NCI-H187 (cell line): ENCODE measurements around the gene TPX2.

ENCODE experiments used
- DNase-seq, 2 experiments: peaks; one replicate each; lab custom pipeline; 2025; lab: John Stamatoyannopoulos, UW

TPX2 gene, protein sequence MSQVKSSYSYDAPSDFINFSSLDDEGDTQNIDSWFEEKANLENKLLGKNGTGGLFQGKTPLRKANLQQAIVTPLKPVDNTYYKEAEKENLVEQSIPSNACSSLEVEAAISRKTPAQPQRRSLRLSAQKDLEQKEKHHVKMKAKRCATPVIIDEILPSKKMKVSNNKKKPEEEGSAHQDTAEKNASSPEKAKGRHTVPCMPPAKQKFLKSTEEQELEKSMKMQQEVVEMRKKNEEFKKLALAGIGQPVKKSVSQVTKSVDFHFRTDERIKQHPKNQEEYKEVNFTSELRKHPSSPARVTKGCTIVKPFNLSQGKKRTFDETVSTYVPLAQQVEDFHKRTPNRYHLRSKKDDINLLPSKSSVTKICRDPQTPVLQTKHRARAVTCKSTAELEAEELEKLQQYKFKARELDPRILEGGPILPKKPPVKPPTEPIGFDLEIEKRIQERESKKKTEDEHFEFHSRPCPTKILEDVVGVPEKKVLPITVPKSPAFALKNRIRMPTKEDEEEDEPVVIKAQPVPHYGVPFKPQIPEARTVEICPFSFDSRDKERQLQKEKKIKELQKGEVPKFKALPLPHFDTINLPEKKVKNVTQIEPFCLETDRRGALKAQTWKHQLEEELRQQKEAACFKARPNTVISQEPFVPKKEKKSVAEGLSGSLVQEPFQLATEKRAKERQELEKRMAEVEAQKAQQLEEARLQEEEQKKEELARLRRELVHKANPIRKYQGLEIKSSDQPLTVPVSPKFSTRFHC

DNA sequence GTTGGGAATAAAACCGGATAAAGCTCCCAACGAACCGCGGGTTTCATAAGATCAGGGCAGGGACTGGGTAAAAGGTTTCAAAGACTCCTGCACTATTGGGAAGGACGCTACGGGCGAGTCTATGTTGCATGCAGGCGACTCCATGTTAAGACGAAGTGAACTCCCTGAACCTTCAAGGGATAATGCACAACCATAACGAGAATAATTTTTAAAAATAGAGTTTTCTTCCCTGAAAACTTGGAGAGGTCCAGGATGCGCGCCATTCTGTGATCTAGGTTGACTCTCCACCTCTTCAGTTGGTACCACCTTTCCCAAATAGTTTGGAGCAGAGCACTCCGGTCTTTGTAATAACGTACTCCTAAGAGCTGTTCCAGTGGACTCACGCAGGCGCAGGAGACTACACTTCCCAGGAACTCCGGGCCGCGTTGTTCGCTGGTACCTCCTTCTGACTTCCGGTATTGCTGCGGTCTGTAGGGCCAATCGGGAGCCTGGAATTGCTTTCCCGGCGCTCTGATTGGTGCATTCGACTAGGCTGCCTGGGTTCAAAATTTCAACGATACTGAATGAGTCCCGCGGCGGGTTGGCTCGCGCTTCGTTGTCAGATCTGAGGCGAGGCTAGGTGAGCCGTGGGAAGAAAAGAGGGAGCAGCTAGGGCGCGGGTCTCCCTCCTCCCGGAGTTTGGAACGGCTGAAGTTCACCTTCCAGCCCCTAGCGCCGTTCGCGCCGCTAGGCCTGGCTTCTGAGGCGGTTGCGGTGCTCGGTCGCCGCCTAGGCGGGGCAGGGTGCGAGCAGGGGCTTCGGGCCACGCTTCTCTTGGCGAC is at the start of gene TPX2:
Gene TPX2, plus strand, starts transcription at position 562 of the 821 bp plus-strand sequence. CDS start 18,187 bp downstream, outside the sequence.
- DNase-seq = peak; percentile 74 to 95

DNA sequence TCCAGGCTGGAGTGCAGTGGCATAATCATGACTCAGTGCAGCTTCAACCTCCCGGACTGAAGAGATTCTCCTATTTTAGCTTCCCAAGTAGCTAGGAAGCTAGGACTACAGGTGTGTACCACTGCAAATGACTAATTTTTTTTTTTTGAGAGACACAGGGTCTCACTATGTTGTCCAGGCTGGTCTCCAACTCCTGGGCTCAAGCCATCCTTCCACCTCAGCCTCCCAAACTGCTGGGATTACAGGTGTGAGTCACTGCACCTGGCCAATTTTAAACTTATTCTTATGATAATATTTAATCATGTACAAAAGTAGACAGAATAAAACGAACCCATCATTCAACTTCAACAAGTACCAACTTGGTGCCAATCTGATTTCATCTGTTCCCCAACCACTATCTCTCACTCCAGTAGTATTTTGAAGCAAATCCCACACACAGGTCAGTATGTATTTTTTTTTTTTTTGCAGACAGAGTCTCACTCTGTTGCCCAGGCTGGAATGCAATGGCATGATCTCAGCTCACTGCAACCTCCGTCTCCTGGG is 48.9 kb upstream of the TPX2 start:
- DNase-seq = no peak

DNA sequence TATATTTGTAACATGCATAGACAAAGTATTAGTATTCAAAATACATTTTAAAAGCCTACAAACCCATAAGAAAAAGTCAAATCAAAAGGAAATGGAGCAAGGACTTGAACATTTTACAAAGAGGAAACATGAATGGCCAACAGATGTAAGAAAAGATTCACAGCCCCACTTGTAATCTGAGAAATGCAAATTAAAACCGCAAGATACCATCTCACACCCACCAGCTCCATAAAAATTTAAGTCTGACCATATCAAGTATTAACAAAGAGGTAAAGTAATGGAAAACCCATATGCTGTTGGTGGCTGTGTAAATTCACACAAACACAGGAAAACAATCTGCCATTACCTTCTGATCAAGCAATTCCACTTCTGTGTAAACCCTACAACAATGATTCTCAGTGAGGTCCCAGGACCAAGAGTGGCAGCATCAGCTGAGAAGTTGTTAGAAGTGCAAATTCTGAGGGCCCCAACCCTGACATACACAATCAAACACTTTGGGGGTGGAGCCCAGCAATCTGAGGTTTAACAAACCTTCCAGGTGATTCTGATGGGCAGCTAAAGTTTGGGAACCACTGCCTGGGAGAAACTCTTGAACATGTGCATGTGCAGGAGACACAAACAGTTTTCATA is 47.3 kb upstream of the TPX2 start:
- DNase-seq = no peak

DNA sequence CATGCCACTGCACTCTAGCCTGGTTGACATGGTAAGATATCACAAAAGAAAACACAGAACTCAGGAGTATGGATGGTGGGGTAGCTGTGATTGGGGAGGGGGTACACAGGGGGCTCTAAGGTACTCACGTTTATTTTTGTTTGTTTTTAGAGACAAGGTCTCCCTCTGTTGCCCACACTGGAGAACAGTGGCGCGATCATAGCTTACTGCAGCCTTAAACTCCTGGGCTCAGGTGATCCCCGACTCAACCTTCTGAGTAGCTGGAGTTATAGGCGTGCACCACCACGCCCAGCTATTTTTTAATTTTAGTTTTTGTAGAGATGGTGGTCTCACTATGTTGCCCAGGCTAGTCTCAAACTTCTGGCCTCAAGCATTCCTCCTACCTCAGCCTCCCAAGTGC is 45.7 kb upstream of the TPX2 start:
- no peak for DNase-seq

DNA sequence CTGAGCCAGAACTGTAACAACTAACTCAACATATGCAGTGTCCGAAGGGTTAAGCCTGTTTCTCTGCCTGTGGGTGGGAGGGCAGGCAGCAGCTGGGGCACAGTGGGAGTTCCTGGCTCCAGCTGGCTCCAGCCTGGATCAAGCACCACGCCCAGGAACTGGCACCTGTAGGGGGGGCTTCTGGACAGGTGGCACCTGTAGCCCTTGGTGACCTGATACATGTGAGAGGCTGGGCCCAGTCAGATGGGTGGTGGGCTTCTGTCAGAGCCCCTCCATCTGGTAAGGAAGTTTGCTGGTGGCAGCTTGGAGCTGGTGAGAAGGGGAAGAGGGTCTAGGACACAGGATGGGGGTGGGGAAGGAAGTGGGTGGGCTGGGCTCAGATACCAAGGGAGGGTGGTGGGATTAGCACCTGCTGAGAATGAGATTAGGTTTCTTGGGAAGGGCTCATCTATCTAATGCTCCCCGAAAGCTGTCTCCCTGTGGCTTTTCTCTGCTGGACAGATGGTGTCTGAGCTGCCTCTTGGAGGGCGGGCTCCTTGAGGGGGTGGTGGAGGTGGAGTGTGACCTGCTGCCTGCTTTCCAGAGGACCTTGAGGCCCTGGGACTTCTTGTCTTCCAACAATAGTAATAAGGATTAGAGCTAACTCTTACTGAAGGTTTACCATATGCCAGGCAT is 45.0 kb upstream of the TPX2 start:
- DNase-seq = no peak

DNA sequence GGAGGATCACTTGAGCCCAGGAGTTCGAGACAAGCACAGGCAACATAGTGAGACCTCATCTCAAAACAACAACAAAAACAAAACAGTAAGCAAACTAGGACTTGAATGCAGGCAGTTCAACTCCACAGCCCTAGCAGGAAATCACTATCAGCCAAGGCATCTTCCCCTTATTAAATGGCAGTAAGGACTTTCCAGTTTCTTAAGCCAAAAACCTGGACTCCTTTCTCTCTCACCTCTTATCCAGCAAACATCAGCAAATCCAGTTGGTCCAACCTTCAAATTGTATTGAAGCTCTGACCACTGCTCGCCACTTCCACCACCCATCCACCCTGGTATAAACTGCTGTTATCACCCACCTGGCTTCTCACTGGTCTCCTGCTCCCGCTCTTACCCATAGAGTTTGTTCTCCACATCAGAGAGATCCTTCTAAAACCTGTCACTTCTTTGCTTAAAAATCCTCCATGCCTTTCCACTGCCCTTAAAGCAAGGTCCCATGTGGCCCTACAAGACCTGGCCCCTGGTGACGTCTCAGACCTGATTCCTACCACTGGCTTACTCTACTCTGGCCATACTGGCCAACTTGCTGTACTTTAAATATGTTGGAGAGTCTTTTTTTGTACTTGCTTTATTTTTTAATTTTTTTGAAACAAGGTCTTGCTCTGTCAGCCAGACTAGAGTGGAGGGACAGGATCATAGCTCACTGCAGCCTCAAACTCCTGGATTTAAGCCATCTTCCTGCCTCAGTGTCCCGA is 44.1 kb upstream of the TPX2 start:
- no peak for DNase-seq

DNA sequence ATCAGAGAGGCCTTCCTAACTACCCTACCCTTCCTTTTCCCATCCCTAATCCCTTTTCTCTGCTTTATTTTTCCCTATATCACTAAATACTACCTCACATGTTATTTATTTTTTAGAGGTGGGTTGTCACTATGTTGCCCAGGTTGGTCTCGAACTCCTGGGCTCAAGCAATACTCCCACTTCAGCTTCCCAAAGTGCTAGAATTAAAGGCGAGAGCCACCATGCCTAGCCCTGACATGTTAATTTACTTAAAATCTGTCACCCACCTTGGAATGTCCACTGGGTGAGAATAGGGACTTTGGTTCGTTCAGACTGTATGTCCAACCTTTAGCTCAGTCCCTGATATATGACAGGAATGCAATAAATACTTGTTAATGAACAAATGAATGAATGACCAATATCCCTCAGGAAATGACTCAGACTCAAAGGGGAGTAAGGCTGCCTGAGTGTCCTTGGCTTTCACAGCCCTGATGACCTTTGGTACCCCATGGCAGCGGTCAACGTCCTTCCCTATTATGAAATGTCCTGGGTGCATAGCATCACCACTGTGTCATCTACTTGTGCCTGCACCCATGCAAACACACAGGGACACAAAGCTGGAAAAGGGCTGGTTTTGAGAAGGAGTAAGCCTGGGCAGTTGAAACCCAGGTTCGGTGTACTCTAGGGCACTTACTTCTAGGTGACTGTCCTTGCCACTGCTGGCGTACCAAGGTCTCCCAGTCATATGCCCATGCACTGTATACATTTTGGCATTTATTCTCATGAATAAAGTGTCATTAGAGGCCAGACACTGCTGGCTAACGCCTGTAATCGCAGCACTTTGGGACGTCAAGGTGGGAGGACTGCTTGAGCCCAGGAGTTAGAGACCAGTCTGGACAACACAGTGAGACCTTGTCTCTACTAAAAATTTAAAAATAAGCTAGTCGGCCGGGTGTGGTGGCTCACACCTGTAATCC is 43.0 kb upstream of the TPX2 start:
- DNase-seq = no peak

DNA sequence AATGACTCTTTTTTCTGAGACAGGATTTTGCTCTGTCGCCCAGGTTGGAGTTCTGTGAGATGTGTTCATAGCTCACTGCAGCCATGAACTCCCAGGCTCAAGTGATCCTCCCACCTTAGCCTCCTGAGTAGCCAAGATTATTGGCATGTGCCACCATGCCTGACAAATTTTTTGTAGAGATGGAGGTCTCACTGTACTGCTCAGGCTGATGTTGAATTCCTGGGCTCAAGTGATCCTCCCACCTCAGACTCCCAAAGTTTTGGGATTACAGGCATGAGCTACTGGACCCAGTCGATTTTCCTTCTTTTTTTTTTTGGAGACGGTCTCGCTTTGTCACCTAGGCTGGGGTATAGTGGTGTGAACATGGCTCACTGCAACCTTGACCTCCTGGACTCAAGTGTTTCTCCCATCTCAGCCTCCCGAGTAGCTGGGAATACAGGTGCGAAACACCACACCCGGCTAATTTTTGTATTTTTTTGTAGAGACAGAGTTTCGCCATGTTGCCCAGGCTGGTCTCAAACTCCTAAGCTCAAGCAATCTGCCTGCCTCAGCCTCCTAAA is 40.8 kb upstream of the TPX2 start:
- DNase-seq = no peak

DNA sequence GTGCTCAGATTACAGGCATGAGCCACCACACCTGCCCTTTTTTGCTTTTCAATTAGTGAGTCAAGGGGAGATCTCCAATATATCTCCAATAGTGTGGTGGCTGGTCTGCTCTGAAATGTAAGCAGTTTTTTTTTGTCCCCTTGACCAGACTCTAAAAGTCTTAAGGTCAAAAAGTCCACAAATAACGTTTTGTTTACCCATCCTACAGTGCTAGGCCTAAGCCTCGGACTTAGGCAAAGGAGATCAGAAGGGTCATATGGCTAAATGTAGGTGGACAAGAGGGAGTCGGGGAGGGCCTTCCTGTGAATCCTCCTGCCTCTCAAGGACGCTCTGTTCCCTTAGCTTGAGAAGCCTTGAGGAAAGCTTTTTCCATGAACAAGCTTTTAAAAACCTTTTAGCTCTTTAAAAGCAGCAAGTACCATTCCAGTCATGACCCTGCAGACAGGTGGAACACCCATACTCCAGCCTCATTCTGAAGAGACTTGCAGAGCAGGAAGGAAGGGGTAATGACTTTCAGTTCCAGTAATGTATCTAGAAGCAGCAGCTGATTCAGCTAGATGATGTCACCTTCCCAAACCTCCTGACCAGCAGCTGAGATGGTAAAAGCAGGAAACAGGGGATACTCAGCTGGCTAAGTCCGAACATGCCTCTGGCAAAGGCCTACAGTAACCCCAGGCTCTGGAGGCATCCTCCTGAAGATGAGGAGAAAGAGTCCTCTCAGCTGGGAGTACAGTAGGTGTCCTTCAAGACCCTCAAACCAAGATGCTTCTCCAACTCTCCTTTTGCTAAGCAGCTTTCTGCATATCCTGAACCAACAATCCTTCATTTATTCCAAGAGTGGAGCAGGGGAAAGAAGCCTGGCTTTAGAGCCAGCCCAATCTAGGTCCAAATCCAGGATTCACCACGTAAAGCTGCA is 40.0 kb upstream of the TPX2 start:
- DNase-seq = peak; percentile 44 to 53

DNA sequence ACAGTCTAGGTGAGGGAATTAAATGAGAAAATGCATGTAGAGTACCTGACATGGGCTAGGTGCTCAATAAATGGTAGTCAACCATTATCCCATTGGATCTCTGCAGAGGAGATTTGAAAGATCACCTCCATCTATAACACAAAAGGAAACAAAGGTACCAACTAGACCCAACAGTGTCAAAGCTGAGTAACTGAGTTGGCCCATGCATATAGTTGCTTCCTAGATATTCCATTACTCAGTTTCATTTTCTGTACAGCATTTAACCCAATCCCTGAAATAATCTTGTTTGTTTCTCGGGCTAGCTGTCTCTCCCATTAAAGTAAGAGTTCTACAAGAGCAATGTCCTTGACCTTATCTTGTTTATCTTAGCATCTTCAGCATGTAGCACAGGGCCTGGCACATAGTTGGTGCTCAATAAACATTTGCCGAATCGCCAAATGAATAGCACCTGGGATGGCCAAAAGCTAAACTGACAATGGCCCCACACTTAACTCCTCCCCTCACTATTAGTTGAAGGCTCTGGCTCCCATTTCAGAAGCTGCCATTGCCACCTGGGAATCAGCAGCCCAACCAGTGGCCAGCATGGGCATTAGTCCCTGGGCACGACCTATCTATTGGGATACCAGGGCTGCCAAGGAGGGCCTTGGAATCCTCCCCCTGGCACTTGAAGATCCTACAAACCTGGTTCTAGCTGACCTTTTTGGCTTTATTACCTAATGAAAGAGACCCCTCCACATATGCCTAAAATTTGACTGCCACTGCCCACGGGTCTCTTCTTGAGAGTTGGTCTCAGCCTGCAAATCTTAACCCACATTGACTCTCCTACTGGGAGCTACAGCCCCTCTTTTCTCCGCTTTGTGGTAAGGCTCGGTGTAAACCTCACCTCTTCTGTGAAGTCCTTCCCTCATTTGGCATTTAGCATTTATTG is 39.0 kb upstream of the TPX2 start:
- no peak for DNase-seq

DNA sequence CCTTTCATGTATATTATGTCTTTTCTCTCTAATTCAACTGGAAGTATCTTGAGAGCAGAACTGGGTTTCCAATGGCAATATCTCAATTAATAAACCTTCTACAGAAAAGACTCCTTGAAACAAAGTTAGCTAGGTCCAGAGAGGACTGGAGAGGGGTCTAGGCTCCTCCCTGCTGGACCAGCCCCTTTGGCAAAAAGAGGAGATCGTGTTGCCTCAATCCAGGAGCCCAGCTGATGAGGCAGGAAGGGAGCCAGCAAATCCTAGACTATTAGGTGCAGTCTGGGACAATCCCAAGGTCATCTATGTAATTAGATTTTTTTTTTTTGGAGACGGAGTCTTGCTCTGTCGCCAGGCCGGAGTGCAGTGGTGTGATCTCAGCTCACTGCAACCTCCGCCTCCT is 38.3 kb upstream of the TPX2 start:
- no peak for DNase-seq

DNA sequence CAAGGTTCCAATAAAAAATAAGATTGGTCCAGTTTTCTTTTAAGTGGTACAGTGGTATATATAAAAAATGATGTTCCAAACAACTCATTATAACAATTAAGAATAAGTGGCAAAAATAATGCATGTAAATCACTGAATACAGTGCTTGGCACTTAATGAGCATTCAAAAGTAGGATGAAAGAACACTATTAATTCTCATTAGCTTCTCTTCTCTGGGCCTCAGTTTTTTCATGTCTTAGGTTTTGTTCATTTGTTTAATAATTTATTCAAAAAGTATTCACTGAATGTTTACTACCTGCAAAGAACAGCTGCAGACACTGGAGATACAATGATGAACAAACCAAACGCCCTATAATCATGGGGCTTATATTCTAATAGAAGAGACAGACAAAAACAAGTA is 37.5 kb upstream of the TPX2 start:
- no peak for DNase-seq

DNA sequence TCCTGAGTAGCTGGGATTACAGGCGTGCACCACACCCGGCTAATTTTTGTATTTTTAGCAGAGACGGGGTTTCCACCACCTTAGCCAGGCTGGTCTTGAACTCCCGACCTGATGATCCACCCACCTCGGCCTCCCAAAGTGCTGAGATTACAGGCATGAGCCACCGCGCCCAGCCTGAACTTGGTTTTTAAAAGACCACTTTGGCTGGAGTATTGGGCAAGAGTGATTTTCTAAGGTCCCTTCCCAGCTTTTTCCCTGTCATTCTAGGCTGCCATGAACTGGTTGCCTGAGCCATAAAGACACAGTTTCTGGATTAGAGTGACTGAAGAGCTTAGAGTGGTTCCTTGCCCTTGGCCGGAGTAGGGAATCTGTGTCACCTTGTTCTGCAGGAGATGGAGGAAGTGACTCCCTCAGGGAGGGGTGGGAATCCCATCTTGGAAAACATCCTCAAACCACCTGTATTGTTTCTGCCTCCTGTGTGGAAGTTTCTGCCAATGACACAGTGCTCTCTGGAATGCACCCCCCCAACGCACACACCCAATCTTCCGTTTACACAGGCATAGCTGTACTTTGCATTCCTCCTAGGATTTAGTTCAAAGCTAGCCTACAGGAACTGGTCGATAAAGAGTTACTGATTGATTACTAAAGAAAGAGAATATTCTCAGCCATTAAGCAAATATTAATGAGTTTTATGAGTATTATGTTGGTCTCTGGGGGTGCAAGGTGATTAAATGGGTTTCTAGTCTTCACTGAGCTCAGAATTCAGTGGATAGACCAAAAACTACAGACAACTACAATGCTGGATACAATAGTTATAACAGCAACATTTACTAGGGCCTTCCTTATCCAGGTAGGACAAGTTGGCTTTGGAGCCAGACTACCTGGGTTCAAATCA is 34.6 kb upstream of the TPX2 start:
- DNase-seq = no peak

DNA sequence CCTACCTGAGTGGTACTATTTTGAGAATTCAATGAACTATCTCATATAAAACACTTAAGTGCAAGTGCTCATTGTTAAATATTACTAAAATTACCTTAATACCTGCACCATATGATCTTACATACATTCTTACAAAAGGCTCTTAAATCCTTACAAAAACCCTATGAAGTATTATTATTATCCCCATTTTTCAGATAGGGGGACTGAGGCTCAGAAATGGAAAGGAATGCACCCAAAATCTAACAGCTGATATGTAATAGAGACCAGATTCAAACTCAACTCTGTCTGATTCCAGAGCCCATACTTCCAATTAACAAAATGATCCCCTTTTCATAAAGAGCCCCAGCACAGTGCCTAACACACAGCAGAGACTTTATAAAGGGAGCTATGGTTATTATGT is 33.9 kb upstream of the TPX2 start:
- no peak for DNase-seq
